ENCODE data around the gene SLC66A3. TPM values are rescaled to one million over a fixed set of nuclear protein-coding genes. Genes with fewer than 3 reads are reported as not detected.

Gene SLC66A3
- total RNA-seq, 2 donors from 2014 or later = 53.6 to 124 TPM

- Histone ChIP-seq H3K9me3 (no peaks in the 10 kb centered on the region), H3K36me3 (peaks cover 19% of the 10 kb centered on the region), H3K27ac (no peak overlapping the region), H3K27me3 (replicated peaks; ENCODE audit: insufficient read depth) (no peaks in the 10 kb centered on the region), H3K4me1 (ENCODE audit: control insufficient read depth in 1 of 2, low read depth in 2 of 2) (no peaks in the 10 kb centered on the region), H3K4me3 (no peak overlapping the region)
- ATAC-seq (ENCODE audit: insufficient number of reproducible peaks, low FRiP score, low read depth) (no peak), DNase-seq (ENCODE audit: low spot score) (no peak)
- no peak for TF ChIP-seq CTCF (IDR thresholded peaks at IDR 0.05)
Measured at GRCh38 chr2:11213975-11214374, 58.7 kb downstream of the SLC66A3 start.

GRCh38 chr2:11214770-11215169, 59.5 kb downstream of the SLC66A3 start:
- DNase-seq (ENCODE audit: low spot score) (no peak), ATAC-seq (ENCODE audit: insufficient number of reproducible peaks, low FRiP score, low read depth) (no peak)
- H3K27ac ChIP-seq = no peak overlapping the region
- no peaks in the 10 kb centered on the region for H3K4me1 ChIP-seq (ENCODE audit: control insufficient read depth in 1 of 2, low read depth in 2 of 2)
- no peaks in the 10 kb centered on the region for H3K27me3 ChIP-seq (replicated peaks; ENCODE audit: insufficient read depth)
- no peaks in the 10 kb centered on the region for H3K9me3 ChIP-seq
- no peak for TF ChIP-seq CTCF (IDR thresholded peaks at IDR 0.05)
- H3K4me3 ChIP-seq = no peak overlapping the region
- peaks cover 19% of the 10 kb centered on the region for H3K36me3 ChIP-seq

GRCh38 chr2:11215407-11215806, 60.1 kb downstream of the SLC66A3 start:
- Histone ChIP-seq H3K4me1 (ENCODE audit: control insufficient read depth in 1 of 2, low read depth in 2 of 2) (no peaks in the 10 kb centered on the region), H3K27ac (no peak overlapping the region), H3K4me3 (no peak overlapping the region), H3K36me3 (peaks cover 25% of the 10 kb centered on the region), H3K9me3 (no peaks in the 10 kb centered on the region), H3K27me3 (replicated peaks; ENCODE audit: insufficient read depth) (no peaks in the 10 kb centered on the region)
- DNase-seq (ENCODE audit: low spot score) (no peak), ATAC-seq (ENCODE audit: insufficient number of reproducible peaks, low FRiP score, low read depth) (no peak)
- no peak for TF ChIP-seq CTCF (IDR thresholded peaks at IDR 0.05)

GRCh38 chr2:11220445-11220844, 65.2 kb downstream of the SLC66A3 start:
- H3K27ac ChIP-seq = no peak overlapping the region
- no peaks in the 10 kb centered on the region for H3K9me3 ChIP-seq
- no peak for TF ChIP-seq CTCF (IDR thresholded peaks at IDR 0.05)
- H3K36me3 ChIP-seq = peaks cover 19% of the 10 kb centered on the region
- H3K4me3 ChIP-seq = no peak overlapping the region
- DNase-seq (ENCODE audit: low spot score) (no peak), ATAC-seq (ENCODE audit: insufficient number of reproducible peaks, low FRiP score, low read depth) (no peak)
- no peaks in the 10 kb centered on the region for H3K27me3 ChIP-seq (replicated peaks; ENCODE audit: insufficient read depth)
- no peaks in the 10 kb centered on the region for H3K4me1 ChIP-seq (ENCODE audit: control insufficient read depth in 1 of 2, low read depth in 2 of 2)

GRCh38 chr2:11222845-11223244, 67.6 kb downstream of the SLC66A3 start:
- no peak for DNase-seq (ENCODE audit: low spot score)

More at GRCh38 chr2:11222845-11223244, 67.6 kb downstream of the SLC66A3 start:
- Histone ChIP-seq H3K4me3 (no peak overlapping the region), H3K27me3 (replicated peaks; ENCODE audit: insufficient read depth) (no peaks in the 10 kb centered on the region), H3K36me3 (peaks cover 19% of the 10 kb centered on the region), H3K4me1 (ENCODE audit: control insufficient read depth in 1 of 2, low read depth in 2 of 2) (peaks cover 1 to 6% of the 10 kb centered on the region in 2 donors), H3K9me3 (no peaks in the 10 kb centered on the region), H3K27ac (no peak overlapping the region)
- ATAC-seq (ENCODE audit: insufficient number of reproducible peaks, low FRiP score, low read depth) = no peak
- TF ChIP-seq CTCF (IDR thresholded peaks at IDR 0.05) = no peak

All from thoracic aorta (tissue), 2 donors.